Tibial artery (tissue), 4 donors: ENCODE results near the gene ADCY5.

Experiments
- DNase-seq, 2 donors: peaks; one replicate each; pipeline ENCODE4 v3.0.0-alpha.2; 2019
- H3K27ac ChIP-seq, 2 donors: fragments of 200-600 bp; sonication (generic) in 1 of 2; 1 replicate in 1 of 2; 2 replicates in 1 of 2; pipeline ENCODE4 v1.5.1; 2018 to 2019; ENCODE audit warnings: mild to moderate bottlenecking in 1 of 2
- H3K27me3 ChIP-seq, 2 donors: fragments of 200-600 bp; sonication (generic) in 1 of 2; one replicate each; pipeline versions ENCODE4 v1.5.1 to v1.6.0; 2016 to 2019
- H3K36me3 ChIP-seq, 3 donors: fragments of 200-600 bp; sonication (generic) in 2 of 3; one replicate each; pipeline ENCODE4 v1.5.1; 2016 to 2019; ENCODE audit warnings: mild to moderate bottlenecking in 2 of 3
- H3K4me1 ChIP-seq, 4 donors: fragments of 200-600 bp; sonication (generic) in 2 of 4; 1 replicate in 3 of 4; 2 replicates in 1 of 4; pipeline ENCODE4 v1.5.1; 2016 to 2019
- H3K4me3 ChIP-seq, 2 donors: fragments of 200-600 bp; sonication (generic) in 1 of 2; 1 replicate in 1 of 2; 2 replicates in 1 of 2; pipeline ENCODE4 v1.5.1; 2018 to 2019; ENCODE audit warnings: mild to moderate bottlenecking in 2 of 2
- H3K9me3 ChIP-seq, 3 donors: fragments of 200-600 bp; sonication (generic) in 1 of 3; one replicate each; pipeline ENCODE4 v1.5.1; 2016 to 2019
- intact Hi-C: fragments of 100-400 bp; cut with DNase I; formaldehyde crosslinking; loops from one replicate; pipeline ENCODE4 v1.15.0; 2023; ENCODE audit warnings: low total_unique reads
- TF ChIP-seq, protein P1 (sequence below), 2 experiments: fragments of 200-600 bp in 1 of 2; fragments of 450-650 bp in 1 of 2; IDR thresholded peaks; one replicate each; pipeline ENCODE4 v1.5.1; 2017 to 2019; ENCODE audit warnings: antibody characterized with exemption in 2 of 2, mild to moderate bottlenecking in 1 of 2, moderate library complexity in 1 of 2

ADCY5 gene

DNA sequence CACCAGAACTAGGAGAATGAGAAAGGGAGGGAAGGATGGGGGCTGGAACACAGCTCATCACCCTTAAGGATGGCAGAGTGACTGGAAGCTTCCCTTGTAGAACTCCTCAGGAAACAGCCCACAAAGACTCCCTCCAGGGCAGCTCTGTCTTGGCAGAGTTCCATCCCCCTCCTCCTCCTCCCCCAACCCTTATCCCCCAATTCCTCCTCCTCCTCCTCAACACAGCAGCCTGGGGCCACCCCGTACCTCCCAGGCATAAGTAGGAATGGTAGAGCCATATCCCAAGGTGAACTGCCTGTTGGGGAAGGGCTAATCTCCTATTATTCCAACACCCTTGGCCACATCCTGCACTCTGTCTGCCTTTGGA lies 38.8 kb downstream of the ADCY5 start:
- intact Hi-C loops: no loop called here
- no peak for DNase-seq
- Histone ChIP-seq H3K27ac (peak overlapping the region; percentile 60 to 96), H3K4me1 (peaks cover 0 to 98% (median 63%) of the 10 kb centered on the region in 4 donors), H3K36me3 (no peaks in the 10 kb centered on the region), H3K4me3 (no peak overlapping the region), H3K27me3 (no peaks in the 10 kb centered on the region), H3K9me3 (no peaks in the 10 kb centered on the region)
- TF ChIP-seq, protein P1, sequence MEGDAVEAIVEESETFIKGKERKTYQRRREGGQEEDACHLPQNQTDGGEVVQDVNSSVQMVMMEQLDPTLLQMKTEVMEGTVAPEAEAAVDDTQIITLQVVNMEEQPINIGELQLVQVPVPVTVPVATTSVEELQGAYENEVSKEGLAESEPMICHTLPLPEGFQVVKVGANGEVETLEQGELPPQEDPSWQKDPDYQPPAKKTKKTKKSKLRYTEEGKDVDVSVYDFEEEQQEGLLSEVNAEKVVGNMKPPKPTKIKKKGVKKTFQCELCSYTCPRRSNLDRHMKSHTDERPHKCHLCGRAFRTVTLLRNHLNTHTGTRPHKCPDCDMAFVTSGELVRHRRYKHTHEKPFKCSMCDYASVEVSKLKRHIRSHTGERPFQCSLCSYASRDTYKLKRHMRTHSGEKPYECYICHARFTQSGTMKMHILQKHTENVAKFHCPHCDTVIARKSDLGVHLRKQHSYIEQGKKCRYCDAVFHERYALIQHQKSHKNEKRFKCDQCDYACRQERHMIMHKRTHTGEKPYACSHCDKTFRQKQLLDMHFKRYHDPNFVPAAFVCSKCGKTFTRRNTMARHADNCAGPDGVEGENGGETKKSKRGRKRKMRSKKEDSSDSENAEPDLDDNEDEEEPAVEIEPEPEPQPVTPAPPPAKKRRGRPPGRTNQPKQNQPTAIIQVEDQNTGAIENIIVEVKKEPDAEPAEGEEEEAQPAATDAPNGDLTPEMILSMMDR (IDR thresholded peaks at IDR 0.05): no peak

DNA sequence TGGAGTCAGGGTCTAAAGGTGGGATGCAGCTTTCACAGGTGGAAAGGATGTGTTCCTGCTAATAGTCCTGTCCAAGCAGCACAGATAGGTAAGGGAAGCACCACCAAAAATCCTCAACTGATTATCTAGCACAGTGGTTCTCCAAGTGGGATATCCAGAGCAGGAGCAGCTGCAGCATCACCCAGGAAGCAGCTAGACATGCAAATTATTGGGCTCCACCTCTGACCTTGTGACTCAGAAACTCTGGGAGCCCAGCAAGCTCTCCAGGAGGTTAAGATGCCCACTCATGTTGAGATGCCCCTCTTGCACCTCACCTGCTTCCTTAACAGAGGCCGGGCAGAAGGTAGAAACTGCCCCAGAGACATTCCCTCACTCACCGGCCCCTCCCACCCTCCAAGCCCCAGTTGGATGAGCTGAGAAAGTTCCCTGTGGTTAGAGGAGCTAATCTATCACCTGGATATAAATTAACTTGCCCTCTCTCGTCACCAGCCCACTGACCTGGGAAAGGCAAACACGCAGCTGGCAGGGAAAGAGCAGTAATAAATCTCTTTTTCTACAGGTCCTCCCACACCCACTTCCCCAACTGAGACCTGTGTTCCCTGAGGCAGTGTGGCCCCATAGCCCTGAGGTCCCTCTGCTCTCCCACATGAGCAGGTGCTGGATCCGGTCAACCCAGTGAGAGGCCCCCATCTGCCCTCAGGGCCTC lies 39.3 kb downstream of the ADCY5 start:
- TF ChIP-seq, protein P1 (IDR thresholded peaks at IDR 0.05): no peak
- intact Hi-C loops: no loop called here
- H3K27ac ChIP-seq: peak overlapping the region; percentile 60 to 96

DNA sequence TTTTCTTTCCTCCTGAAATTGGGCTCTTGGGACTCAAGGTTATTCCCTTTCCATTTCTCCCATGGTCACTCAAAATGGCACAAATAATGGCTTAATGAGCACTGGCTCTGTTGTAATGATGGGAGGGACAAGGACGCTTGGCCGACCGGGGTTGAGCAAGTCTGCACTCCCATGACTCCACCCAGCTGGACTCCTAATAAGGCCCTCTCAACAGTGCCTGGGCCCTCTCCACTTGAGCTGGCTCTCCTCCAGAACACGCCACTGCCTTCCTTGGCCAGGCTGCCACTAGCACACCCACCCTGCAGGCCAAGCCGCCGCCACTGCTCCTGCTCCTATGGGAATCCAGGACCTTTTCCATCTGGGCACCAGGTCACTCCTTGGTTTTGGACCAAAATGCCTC lies 42.3 kb downstream of the ADCY5 start:
- Histone ChIP-seq H3K4me3 (no peak overlapping the region), H3K9me3 (no peaks in the 10 kb centered on the region), H3K27ac (peak overlapping the region; percentile 89 to 96), H3K4me1 (peaks cover 0 to 98% (median 51%) of the 10 kb centered on the region in 4 donors), H3K27me3 (no peaks in the 10 kb centered on the region), H3K36me3 (no peaks in the 10 kb centered on the region)
- DNase-seq: peak; percentile 84 to 99
- TF ChIP-seq, protein P1 (IDR thresholded peaks at IDR 0.05): no peak
- intact Hi-C loops: no loop called here

More for the DNA sequence above, 39.3 kb downstream of the ADCY5 start:
- Histone ChIP-seq H3K4me1 (peaks cover 0 to 98% (median 63%) of the 10 kb centered on the region in 4 donors), H3K4me3 (no peak overlapping the region), H3K9me3 (no peaks in the 10 kb centered on the region), H3K36me3 (no peaks in the 10 kb centered on the region), H3K27me3 (no peaks in the 10 kb centered on the region)
- DNase-seq: no peak

DNA sequence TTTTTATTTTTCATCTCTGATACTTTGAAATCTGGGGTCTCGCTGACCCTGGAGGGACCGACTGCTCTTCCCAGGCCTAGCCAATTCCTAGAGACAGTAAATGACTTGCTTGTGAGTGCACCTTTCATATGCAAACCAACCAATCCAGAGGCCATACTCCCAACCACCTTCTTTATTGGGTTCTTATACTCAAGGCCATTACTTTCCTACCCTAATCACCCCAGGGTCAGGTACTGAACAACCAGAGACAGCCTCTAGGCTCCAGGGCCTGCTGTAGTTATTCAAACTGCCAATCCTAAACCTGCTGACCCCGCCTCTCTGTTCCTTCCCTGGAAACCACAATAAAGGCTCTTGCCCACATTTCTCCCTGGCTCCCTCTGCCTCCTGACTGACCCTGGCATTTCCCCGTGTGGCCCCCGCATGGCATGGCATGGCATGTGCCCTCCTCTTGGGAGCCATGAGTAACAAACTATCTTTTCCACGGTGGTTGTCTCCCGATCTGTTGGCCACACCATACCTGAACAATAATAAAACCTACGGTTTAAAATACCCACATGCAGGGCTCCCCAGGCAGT lies 42.9 kb downstream of the ADCY5 start:
- Histone ChIP-seq H3K36me3 (no peaks in the 10 kb centered on the region), H3K9me3 (no peaks in the 10 kb centered on the region), H3K27ac (peak overlapping the region; percentile 89 to 96), H3K4me3 (no peak overlapping the region), H3K4me1 (peaks cover 0 to 98% (median 52%) of the 10 kb centered on the region in 4 donors), H3K27me3 (no peaks in the 10 kb centered on the region)
- intact Hi-C loops: no loop called here
- TF ChIP-seq, protein P1 (IDR thresholded peaks at IDR 0.05): no peak
- no peak for DNase-seq

DNA sequence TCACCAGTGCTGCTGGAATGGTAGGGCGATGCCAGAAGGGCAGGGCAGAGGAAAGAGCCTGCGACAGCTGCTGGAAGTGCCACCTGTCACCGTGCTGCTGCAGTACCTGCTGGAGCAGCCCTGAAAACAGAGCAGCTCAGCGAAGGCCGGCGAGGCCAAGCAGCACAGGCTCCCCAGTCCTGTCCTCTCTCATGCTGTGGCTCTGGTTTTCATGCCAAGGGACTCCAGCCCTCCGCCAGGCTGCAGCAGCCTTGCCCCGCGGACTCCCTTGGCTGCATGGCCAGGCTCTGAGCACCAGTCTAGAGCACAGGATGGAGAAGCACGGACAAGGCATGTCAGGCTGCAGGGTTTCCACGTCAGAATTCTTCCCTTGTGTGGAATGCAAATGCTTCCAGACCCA lies 43.9 kb downstream of the ADCY5 start:
- intact Hi-C loops: no loop called here
- Histone ChIP-seq H3K27ac (peak overlapping the region; percentile 89 to 96), H3K4me1 (peaks cover 0 to 98% (median 50%) of the 10 kb centered on the region in 4 donors), H3K9me3 (no peaks in the 10 kb centered on the region), H3K4me3 (no peak overlapping the region), H3K36me3 (no peaks in the 10 kb centered on the region), H3K27me3 (no peaks in the 10 kb centered on the region)
- TF ChIP-seq, protein P1 (IDR thresholded peaks at IDR 0.05): no peak
- DNase-seq: no peak
